GM23248 (cell line): ENCODE results near the gene PPA2.

Source experiments
- EZH2 ChIP-seq: fragments of 200-600 bp; sonication (generic); IDR thresholded peaks from 2 replicates; pipeline ENCODE4 v1.6.1; 2018; ENCODE audit warnings: antibody characterized with exemption, mild to moderate bottlenecking; ENCODE audit not compliant: insufficient read depth, poor library complexity, severe bottlenecking
- EZH2phosphoT487 ChIP-seq: fragments of 200-600 bp; sonication (generic); IDR thresholded peaks from 2 replicates; pipeline ENCODE4 v1.6.1; 2018; ENCODE audit warnings: antibody characterized with exemption, moderate library complexity, mild to moderate bottlenecking, low read depth; ENCODE audit not compliant: insufficient read depth

- no peak for TF ChIP-seq EZH2
- TF ChIP-seq EZH2phosphoT487: no peak
Measured at GRCh38 chr4:105461221-105461620, 12.6 kb downstream of the PPA2 start.
